ENCODE results near the gene TSPAN5. TPM values are rescaled to one million over a fixed set of nuclear protein-coding genes. Genes with fewer than 3 reads are reported as not detected.

TSPAN5 gene
- polyA plus RNA-seq, 1 experiment, result 190 TPM

DNA sequence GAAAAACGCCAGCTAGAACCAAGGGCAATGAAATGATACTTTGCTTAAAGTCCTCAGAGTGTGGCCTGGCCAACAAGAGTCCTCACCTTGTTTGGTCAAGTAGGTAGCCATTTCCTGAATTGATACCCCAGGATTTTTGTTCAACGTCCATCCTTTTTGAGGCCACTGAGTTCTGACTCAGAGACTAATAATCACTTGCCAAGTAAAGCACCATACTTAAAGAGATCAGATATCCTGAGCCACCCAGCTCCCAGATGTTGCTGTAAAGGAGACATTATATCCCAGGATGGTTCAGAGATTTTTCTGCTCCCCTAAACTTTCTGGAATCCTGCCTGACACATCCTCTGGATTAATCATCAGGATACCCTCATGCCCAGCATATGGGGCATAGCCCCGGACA, 206.3 kb downstream of the TSPAN5 start:
- H3K27me3 ChIP-seq (ENCODE audit: control insufficient read depth, insufficient read depth, low read length), result no peaks in the 10 kb centered on the region
- no peak overlapping the region for H3K4me3 ChIP-seq (ENCODE audit: low read depth, low read length)
- H3K27ac ChIP-seq (ENCODE audit: low read depth, low read length), result no peak overlapping the region
- ChIA-PET CTCF (interaction anchor here (1.5 kb wide), 1 partner anchor 15 kb away, joined by 6 read pairs; no protein-coding TSS in a partner anchor), POLR2A (no interaction called here)
- TF ChIP-seq, protein P1, sequence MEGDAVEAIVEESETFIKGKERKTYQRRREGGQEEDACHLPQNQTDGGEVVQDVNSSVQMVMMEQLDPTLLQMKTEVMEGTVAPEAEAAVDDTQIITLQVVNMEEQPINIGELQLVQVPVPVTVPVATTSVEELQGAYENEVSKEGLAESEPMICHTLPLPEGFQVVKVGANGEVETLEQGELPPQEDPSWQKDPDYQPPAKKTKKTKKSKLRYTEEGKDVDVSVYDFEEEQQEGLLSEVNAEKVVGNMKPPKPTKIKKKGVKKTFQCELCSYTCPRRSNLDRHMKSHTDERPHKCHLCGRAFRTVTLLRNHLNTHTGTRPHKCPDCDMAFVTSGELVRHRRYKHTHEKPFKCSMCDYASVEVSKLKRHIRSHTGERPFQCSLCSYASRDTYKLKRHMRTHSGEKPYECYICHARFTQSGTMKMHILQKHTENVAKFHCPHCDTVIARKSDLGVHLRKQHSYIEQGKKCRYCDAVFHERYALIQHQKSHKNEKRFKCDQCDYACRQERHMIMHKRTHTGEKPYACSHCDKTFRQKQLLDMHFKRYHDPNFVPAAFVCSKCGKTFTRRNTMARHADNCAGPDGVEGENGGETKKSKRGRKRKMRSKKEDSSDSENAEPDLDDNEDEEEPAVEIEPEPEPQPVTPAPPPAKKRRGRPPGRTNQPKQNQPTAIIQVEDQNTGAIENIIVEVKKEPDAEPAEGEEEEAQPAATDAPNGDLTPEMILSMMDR (IDR thresholded peaks at IDR 0.05; ENCODE audit: low read depth, low read length), result no peak
- no peak for DNase-seq (ENCODE audit: low read depth, low spot score)
- no peaks in the 10 kb centered on the region for H3K9me3 ChIP-seq (ENCODE audit: control insufficient read depth, insufficient read depth, low read length)

DNA sequence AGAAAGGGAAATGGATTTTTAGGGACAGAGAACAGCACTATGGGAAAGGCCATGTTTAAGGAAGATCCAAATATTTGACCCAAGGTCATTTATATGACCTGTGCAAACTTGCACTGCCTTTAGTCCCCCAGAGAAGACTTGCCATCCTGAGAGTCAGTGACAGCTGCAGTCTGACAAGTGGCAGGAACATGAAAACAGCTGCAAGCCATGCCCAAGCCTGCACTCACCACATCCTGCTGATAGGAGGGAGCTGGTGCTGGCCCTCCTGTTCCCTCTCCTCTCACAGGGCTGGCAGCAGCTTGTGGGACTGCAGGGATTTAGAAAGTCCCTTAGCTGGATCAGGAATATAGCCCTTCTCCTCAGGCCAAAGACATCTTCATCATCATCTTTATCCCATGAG, 209.5 kb downstream of the TSPAN5 start:
- no peaks in the 10 kb centered on the region for H3K9me3 ChIP-seq (ENCODE audit: control insufficient read depth, insufficient read depth, low read length)
- CTCF ChIA-PET, result interaction anchor here (3.5 kb wide), 1 partner anchor 19 kb away, joined by 11 read pairs; no protein-coding TSS in a partner anchor
- POLR2A ChIA-PET, result interaction anchor here (0.6 kb wide), 1 partner anchor 47 kb away, joined by 6 read pairs; no protein-coding TSS in a partner anchor
- TF ChIP-seq, protein P1 (IDR thresholded peaks at IDR 0.05; ENCODE audit: low read depth, low read length), result no peak
- no peak overlapping the region for H3K27ac ChIP-seq (ENCODE audit: low read depth, low read length)
- no peaks in the 10 kb centered on the region for H3K27me3 ChIP-seq (ENCODE audit: control insufficient read depth, insufficient read depth, low read length)
- H3K4me3 ChIP-seq (ENCODE audit: low read depth, low read length), result no peak overlapping the region
- DNase-seq (ENCODE audit: low read depth, low spot score), result no peak

DNA sequence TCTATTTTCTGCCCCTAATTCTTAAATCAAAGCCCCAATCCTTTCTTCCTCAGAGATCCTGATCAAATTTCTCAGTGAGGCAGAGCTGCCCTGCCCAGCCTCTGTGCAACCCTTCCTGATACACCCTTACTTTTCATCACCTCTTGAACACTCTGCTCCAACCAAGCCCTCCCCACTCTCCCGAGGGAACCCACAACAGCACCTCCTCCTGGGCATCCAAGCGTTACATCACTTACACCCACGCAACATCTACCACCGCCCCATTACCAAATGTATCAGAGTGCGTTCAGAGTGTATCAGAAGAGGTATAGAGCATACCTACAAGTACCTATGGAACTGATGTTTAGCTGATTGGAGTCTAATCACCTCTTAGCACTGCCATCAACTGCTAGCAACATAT, 210.8 kb downstream of the TSPAN5 start:
- DNase-seq (ENCODE audit: low read depth, low spot score), result no peak
- Histone ChIP-seq H3K4me3 (ENCODE audit: low read depth, low read length) (no peak overlapping the region), H3K27me3 (ENCODE audit: control insufficient read depth, insufficient read depth, low read length) (no peaks in the 10 kb centered on the region), H3K27ac (ENCODE audit: low read depth, low read length) (no peak overlapping the region), H3K9me3 (ENCODE audit: control insufficient read depth, insufficient read depth, low read length) (no peaks in the 10 kb centered on the region)
- TF ChIP-seq, protein P1 (IDR thresholded peaks at IDR 0.05; ENCODE audit: low read depth, low read length), result no peak
- POLR2A ChIA-PET, result no interaction called here
- CTCF ChIA-PET, result interaction anchor here (0.6 to 3.5 kb wide), 2 partner anchors 20 to 211 kb away, joined by 4 to 11 read pairs; no protein-coding TSS in a partner anchor

DNA sequence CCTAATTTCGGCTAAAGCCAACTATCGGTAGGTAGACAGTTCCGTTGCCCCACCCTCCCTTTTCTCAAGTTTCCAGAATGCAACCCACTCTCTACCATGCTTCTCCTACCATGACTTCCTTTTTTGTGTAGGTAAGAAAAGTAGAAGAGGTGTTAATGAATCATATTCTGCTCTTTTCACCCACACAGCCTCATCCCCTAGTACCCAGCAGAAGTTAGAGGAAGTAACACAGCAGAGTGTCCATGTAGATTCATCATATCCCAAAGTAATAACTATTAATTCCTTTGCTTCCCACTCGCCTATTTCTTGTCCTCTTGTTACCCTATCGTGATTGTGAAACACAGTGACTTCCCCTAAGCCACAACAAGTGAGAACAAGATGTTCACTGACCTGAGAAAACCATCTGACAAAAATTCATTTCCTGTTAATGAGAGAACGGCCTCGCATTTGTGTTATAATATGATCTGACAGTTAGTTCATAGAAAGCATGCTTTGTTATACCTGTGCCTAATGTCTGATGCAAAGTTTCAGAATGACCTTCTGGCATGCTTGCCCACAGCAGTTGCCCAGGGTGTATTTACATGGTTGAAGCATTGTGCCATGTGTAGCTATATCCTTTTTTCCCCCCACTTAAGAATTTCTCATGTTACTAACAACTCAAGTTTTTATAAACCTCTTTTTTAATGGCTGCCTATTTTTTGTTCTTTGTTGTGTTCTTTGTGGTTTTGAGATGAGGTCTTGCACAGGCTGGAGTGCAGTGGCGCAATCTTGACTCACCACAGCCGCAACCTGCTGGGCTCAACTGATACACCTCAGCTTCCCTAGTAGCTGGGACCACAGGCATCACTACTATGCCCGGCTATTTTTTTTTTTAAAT, 211.7 kb downstream of the TSPAN5 start:
- no peak for DNase-seq (ENCODE audit: low read depth, low spot score)
- Histone ChIP-seq H3K4me3 (ENCODE audit: low read depth, low read length) (no peak overlapping the region), H3K27me3 (ENCODE audit: control insufficient read depth, insufficient read depth, low read length) (no peaks in the 10 kb centered on the region), H3K9me3 (ENCODE audit: control insufficient read depth, insufficient read depth, low read length) (no peaks in the 10 kb centered on the region), H3K27ac (ENCODE audit: low read depth, low read length) (no peak overlapping the region)
- ChIA-PET CTCF (interaction anchor here (3.5 kb wide), 1 partner anchor 21 kb away, joined by 11 read pairs; no protein-coding TSS in a partner anchor), POLR2A (interaction anchor here (0.6 kb wide), 1 partner anchor 212 kb away, joined by 3 read pairs; the partner anchor contains the start of gene TSPAN5)
- TF ChIP-seq, protein P1 (IDR thresholded peaks at IDR 0.05; ENCODE audit: low read depth, low read length), result no peak

DNA sequence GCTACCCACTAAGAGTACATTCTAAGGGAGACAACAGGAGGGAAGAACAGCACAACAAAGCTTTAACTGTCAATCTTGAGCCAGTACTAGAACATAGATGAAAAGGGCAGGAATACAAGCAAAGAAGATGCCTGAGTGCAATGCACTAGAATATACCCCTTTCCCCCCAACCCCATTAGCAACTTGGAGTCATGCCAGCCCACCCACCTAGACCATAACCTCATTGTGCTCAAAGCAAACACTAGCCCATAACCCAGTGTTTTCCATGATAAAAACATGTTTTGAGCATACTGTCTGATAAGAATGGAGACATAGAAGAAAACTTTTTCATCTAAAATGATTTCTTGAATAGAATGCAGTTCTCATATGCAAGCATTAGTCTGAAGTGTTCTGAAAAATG, 214.0 kb downstream of the TSPAN5 start:
- TF ChIP-seq, protein P1 (IDR thresholded peaks at IDR 0.05; ENCODE audit: low read depth, low read length), result no peak
- H3K27me3 ChIP-seq (ENCODE audit: control insufficient read depth, insufficient read depth, low read length), result no peaks in the 10 kb centered on the region
- DNase-seq (ENCODE audit: low read depth, low spot score), result no peak
- H3K4me3 ChIP-seq (ENCODE audit: low read depth, low read length), result no peak overlapping the region
- CTCF ChIA-PET, result no interaction called here
- POLR2A ChIA-PET, result no interaction called here
- no peaks in the 10 kb centered on the region for H3K9me3 ChIP-seq (ENCODE audit: control insufficient read depth, insufficient read depth, low read length)
- H3K27ac ChIP-seq (ENCODE audit: low read depth, low read length), result no peak overlapping the region

Measured in AG04450 (cell line).